Measurements from ENCODE around the gene UBASH3A.

Gene UBASH3A

GRCh38 chr21:42451941-42452340, 48.2 kb downstream of the UBASH3A start:
- DNase-seq (ENCODE audit: low read depth, low spot score): no peak

GRCh38 chr21:42452401-42453223, 48.9 kb downstream of the UBASH3A start:
- DNase-seq (ENCODE audit: low read depth, low spot score): no peak

- no peak for DNase-seq (ENCODE audit: low read depth, low spot score)
Observed at GRCh38 chr21:42453224-42453985, 49.7 kb downstream of the UBASH3A start.

GRCh38 chr21:42453986-42454570, 50.4 kb downstream of the UBASH3A start:
- no peak for DNase-seq (ENCODE audit: low read depth, low spot score)

GRCh38 chr21:42454786-42455185, 51.1 kb downstream of the UBASH3A start:
- DNase-seq (ENCODE audit: low read depth, low spot score): no peak

GRCh38 chr21:42455196-42455595, 51.5 kb downstream of the UBASH3A start:
- DNase-seq (ENCODE audit: low read depth, low spot score): no peak

- DNase-seq (ENCODE audit: low read depth, low spot score): no peak
Observed at GRCh38 chr21:42455754-42456440, 52.2 kb downstream of the UBASH3A start.

- peak; percentile 24 for DNase-seq (ENCODE audit: low read depth, low spot score)
Observed at GRCh38 chr21:42456457-42456856, 52.8 kb downstream of the UBASH3A start.

GRCh38 chr21:42459082-42459460, 55.4 kb downstream of the UBASH3A start:
- DNase-seq (ENCODE audit: low read depth, low spot score): no peak

GRCh38 chr21:42459546-42460215, 56.0 kb downstream of the UBASH3A start:
- no peak for DNase-seq (ENCODE audit: low read depth, low spot score)

- no peak for DNase-seq (ENCODE audit: low read depth, low spot score)
Observed at GRCh38 chr21:42460391-42461184, 56.9 kb downstream of the UBASH3A start.

- DNase-seq (ENCODE audit: low read depth, low spot score): no peak
Observed at GRCh38 chr21:42461185-42461520, 57.5 kb downstream of the UBASH3A start.

GRCh38 chr21:42461881-42462877, 58.5 kb downstream of the UBASH3A start:
- DNase-seq (ENCODE audit: low read depth, low spot score): no peak

GRCh38 chr21:42463861-42464515, 60.3 kb downstream of the UBASH3A start:
- DNase-seq (ENCODE audit: low read depth, low spot score): peak; percentile 20

GRCh38 chr21:42465008-42465802, 61.5 kb downstream of the UBASH3A start:
- no peak for DNase-seq (ENCODE audit: low read depth, low spot score)

GRCh38 chr21:42465803-42466127, 62.1 kb downstream of the UBASH3A start:
- DNase-seq (ENCODE audit: low read depth, low spot score): no peak

- DNase-seq (ENCODE audit: low read depth, low spot score): no peak
Observed at GRCh38 chr21:42466700-42467099, 63.0 kb downstream of the UBASH3A start.
